ENCODE measurements around the gene SEMA6A.

SEMA6A gene

GRCh38 chr5:116442931-116443551, 131.6 kb downstream of the SEMA6A start:
- no peak overlapping the region for H3K4me3 ChIP-seq (IDR thresholded peaks at IDR 0.05; ENCODE audit: insufficient read depth, low read depth, low read length)
- H3K9ac ChIP-seq: no peak overlapping the region
- H4K20me1 ChIP-seq (ENCODE audit: insufficient read depth): no peaks in the 10 kb centered on the region
- H3K27me3 ChIP-seq (ENCODE audit: insufficient read depth, low read depth): no peaks in the 10 kb centered on the region
- H3K36me3 ChIP-seq (ENCODE audit: insufficient read depth): no peaks in the 10 kb centered on the region
- no peak overlapping the region for H3K27ac ChIP-seq
- no peak for TF ChIP-seq CTCF (conservative IDR thresholded peaks at IDR 0.05; ENCODE audit: low read depth, low read length)
- H3K4me2 ChIP-seq: peak overlapping the region; percentile 83; the same call in 1 of the 2 replicates
- no peak overlapping the region for H2AFZ ChIP-seq (ENCODE audit: low read depth)
- H3K79me2 ChIP-seq (ENCODE audit: insufficient read depth, low read depth): no peaks in the 10 kb centered on the region
- peaks cover 57% of the 10 kb centered on the region for H3K4me1 ChIP-seq (ENCODE audit: low read depth, poor library complexity, severe bottlenecking)

- TF ChIP-seq CTCF (conservative IDR thresholded peaks at IDR 0.05; ENCODE audit: low read depth, low read length): no peak
- Histone ChIP-seq H3K36me3 (ENCODE audit: insufficient read depth) (no peaks in the 10 kb centered on the region), H4K20me1 (ENCODE audit: insufficient read depth) (no peaks in the 10 kb centered on the region), H2AFZ (ENCODE audit: low read depth) (no peak overlapping the region; the same call in 1 of the 2 replicates), H3K9ac (peak overlapping the region; percentile 30; the same call in 1 of the 2 replicates), H3K4me3 (IDR thresholded peaks at IDR 0.05; ENCODE audit: insufficient read depth, low read depth, low read length) (no peak overlapping the region), H3K27me3 (ENCODE audit: insufficient read depth, low read depth) (no peaks in the 10 kb centered on the region), H3K4me1 (ENCODE audit: low read depth, poor library complexity, severe bottlenecking) (peaks cover 57% of the 10 kb centered on the region), H3K27ac (peak overlapping the region; percentile 76), H3K79me2 (ENCODE audit: insufficient read depth, low read depth) (no peaks in the 10 kb centered on the region), H3K4me2 (peak overlapping the region; percentile 83)
These were observed 132.5 kb downstream of the SEMA6A start for GRCh38 chr5:116442095-116442534.

GRCh38 chr5:116441223-116441622, 133.4 kb downstream of the SEMA6A start:
- Histone ChIP-seq H3K4me2 (peak overlapping the region; percentile 83), H3K27ac (peak overlapping the region; percentile 76), H3K79me2 (ENCODE audit: insufficient read depth, low read depth) (no peaks in the 10 kb centered on the region), H2AFZ (ENCODE audit: low read depth) (peak overlapping the region; percentile 38; the same call in 1 of the 2 replicates), H3K4me3 (IDR thresholded peaks at IDR 0.05; ENCODE audit: insufficient read depth, low read depth, low read length) (no peak overlapping the region), H3K9ac (peak overlapping the region; percentile 30; the same call in 1 of the 2 replicates), H3K27me3 (ENCODE audit: insufficient read depth, low read depth) (no peaks in the 10 kb centered on the region), H4K20me1 (ENCODE audit: insufficient read depth) (no peaks in the 10 kb centered on the region), H3K4me1 (ENCODE audit: low read depth, poor library complexity, severe bottlenecking) (peaks cover 57% of the 10 kb centered on the region), H3K36me3 (ENCODE audit: insufficient read depth) (no peaks in the 10 kb centered on the region)
- TF ChIP-seq CTCF (conservative IDR thresholded peaks at IDR 0.05; ENCODE audit: low read depth, low read length): no peak

GRCh38 chr5:116440457-116441001, 134.1 kb downstream of the SEMA6A start:
- H3K27me3 ChIP-seq (ENCODE audit: insufficient read depth, low read depth): no peaks in the 10 kb centered on the region
- H3K4me3 ChIP-seq (IDR thresholded peaks at IDR 0.05; ENCODE audit: insufficient read depth, low read depth, low read length): no peak overlapping the region
- TF ChIP-seq CTCF (conservative IDR thresholded peaks at IDR 0.05; ENCODE audit: low read depth, low read length): no peak
- no peaks in the 10 kb centered on the region for H3K79me2 ChIP-seq (ENCODE audit: insufficient read depth, low read depth)
- H3K9ac ChIP-seq: peak overlapping the region; percentile 30; the same call in 1 of the 2 replicates
- H3K27ac ChIP-seq: peak overlapping the region; percentile 76
- peak overlapping the region; percentile 38; the same call in 1 of the 2 replicates for H2AFZ ChIP-seq (ENCODE audit: low read depth)
- H3K4me1 ChIP-seq (ENCODE audit: low read depth, poor library complexity, severe bottlenecking): peaks cover 57% of the 10 kb centered on the region
- H3K4me2 ChIP-seq: peak overlapping the region; percentile 83
- H3K36me3 ChIP-seq (ENCODE audit: insufficient read depth): no peaks in the 10 kb centered on the region
- no peaks in the 10 kb centered on the region for H4K20me1 ChIP-seq (ENCODE audit: insufficient read depth)

Data from KMS-11 (cell line).